ENCODE results near the gene ELMO3.
A peak's percentile ranks its signal among the peaks of the same experiment; 100 is the strongest.

ELMO3 gene

GRCh38 chr16:67230809-67231660, 32.1 kb downstream of the ELMO3 start:
- no peak for TF ChIP-seq CTCF (IDR thresholded peaks at IDR 0.05; ENCODE audit: low read length, missing control alignments)
- H3K4me3 ChIP-seq (replicated peaks; ENCODE audit: low read depth, low read length), result no peak overlapping the region
- no peak for DNase-seq (ENCODE audit: low read depth)

- DNase-seq (ENCODE audit: low read depth), result no peak
- no peak for TF ChIP-seq CTCF (IDR thresholded peaks at IDR 0.05; ENCODE audit: low read length, missing control alignments)
- no peak overlapping the region for H3K4me3 ChIP-seq (replicated peaks; ENCODE audit: low read depth, low read length)
Observed at GRCh38 chr16:67233596-67233995, 34.7 kb downstream of the ELMO3 start.

GRCh38 chr16:67234180-67234597, 35.3 kb downstream of the ELMO3 start:
- no peak for DNase-seq (ENCODE audit: low read depth)
- TF ChIP-seq CTCF (IDR thresholded peaks at IDR 0.05; ENCODE audit: low read length, missing control alignments), result no peak
- H3K4me3 ChIP-seq (replicated peaks; ENCODE audit: low read depth, low read length), result no peak overlapping the region

GRCh38 chr16:67235816-67236562, 37.1 kb downstream of the ELMO3 start:
- TF ChIP-seq CTCF (IDR thresholded peaks at IDR 0.05; ENCODE audit: low read length, missing control alignments), result no peak
- no peak for DNase-seq (ENCODE audit: low read depth)
- H3K4me3 ChIP-seq (replicated peaks; ENCODE audit: low read depth, low read length), result no peak overlapping the region

GRCh38 chr16:67236563-67237395, 37.8 kb downstream of the ELMO3 start:
- H3K4me3 ChIP-seq (replicated peaks; ENCODE audit: low read depth, low read length), result no peak overlapping the region
- no peak for TF ChIP-seq CTCF (IDR thresholded peaks at IDR 0.05; ENCODE audit: low read length, missing control alignments)

GRCh38 chr16:67237396-67238277, 38.7 kb downstream of the ELMO3 start:
- DNase-seq (ENCODE audit: low read depth), result no peak
- TF ChIP-seq CTCF (IDR thresholded peaks at IDR 0.05; ENCODE audit: low read length, missing control alignments), result no peak
- no peak overlapping the region for H3K4me3 ChIP-seq (replicated peaks; ENCODE audit: low read depth, low read length)

More at GRCh38 chr16:67236563-67237395, 37.8 kb downstream of the ELMO3 start:
- DNase-seq (ENCODE audit: low read depth), result peak; percentile 46
